NCI-H2196 (cell line): Measurements from ENCODE around the gene KLKB1.

Experiments
- DNase-seq: peaks from one replicate; lab custom pipeline; 2025; ENCODE audit not compliant: unreplicated experiment; lab: John Stamatoyannopoulos, UW

The KLKB1 gene

DNA sequence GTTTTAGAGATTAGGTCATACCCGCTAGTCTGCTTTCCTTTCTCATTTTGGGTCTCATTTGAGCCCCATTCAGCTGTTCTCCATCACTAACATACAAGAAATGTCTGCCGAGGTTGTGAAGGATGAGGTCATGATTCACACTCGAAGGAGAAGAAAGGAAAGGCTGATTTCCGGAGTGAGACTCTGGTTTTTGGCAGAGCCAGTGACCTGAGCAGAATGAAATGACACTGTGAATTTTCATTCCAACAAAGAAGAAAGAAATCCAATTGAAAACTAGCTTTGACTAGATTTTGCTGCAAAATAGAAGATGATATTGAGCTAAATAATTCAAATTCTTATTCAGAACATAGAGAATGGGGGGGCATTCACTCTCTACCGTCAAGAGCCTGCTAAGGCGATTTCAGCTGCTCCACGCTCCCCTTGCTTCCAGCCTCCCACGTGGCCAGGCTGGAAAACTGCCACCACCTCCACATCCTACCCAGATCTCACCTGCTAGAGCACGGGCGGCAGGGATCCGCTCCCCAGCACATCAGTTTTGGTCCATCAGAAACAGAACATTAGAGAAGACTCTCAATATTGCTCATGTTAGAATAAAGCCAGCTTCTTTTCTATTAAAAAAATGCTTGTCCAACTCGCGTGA, 77.7 kb downstream of the KLKB1 start:
- no peak for DNase-seq

DNA sequence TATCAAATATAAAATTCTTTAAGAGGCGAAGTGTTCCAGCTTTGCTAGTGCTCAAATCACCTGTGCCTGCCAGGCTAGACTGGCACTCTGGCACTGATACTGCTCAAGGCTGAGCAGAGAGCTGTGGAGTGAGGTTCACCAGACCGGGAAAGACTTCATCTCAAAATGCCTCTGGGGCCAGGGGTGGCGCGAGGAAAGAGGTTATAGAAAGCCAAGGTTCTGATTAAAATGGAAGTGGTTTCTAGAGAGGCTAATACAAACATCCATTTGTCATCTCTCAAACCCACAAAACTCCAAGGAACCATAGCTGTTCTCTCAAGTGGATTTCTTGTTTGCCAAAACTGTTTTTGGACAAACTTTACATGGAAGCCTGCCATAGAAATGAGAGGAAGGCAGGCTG, 80.2 kb downstream of the KLKB1 start:
- DNase-seq, result no peak

DNA sequence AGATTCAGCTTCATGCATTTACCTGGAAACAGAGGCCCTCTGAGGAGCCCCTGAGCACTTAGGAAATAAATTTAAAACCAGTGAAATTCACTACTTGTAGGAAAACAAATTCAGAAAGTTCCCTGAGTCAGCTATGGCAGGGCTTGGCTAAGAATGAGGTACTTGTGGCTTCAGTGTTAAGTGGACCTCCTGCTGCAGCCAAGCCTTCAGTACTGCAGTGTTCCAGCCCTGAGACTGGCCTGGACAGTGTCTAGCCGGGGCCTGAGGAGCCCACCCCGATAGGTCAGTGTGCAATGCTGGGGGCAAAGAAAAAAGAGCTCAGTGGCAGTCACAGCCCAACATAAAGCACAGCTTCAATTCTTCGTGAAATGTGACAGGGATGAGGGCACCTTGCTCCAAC, 80.6 kb downstream of the KLKB1 start:
- no peak for DNase-seq
